Measurements from ENCODE around the gene BABAM2. TPM values are rescaled to one million over a fixed set of nuclear protein-coding genes. Genes with fewer than 3 reads are reported as not detected.

BABAM2 gene
- total and polyA plus RNA-seq, 2 experiments from 2014 or later = 28.8 to 43.6 TPM

DNA sequence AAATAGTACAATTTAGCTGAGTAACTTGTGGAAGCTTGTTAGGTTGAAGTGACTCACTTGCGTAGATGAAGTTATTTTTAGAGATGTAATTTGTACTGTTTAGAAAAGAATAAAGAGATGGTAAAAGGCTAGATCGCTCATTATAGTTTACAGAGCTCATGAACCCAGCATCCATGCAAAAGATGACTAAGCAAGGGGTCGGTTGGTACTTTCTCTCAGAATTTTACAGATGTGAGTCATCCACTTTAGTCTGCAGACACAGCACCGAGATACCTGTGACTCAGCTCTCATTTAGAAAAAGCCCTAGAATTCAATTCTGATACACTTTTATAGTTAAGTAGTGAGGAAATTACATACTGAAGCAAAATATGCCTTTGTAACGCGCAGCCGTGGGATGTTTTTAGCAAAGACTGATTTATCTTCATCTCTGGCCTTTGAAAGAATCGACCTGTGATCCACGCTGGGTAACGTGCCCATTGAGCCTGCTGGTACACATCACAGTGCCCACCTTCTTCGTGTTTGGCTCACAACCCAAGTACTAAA is 385.6 kb downstream of the BABAM2 start:
- TF ChIP-seq EZH2phosphoT487 (IDR thresholded peaks at IDR 0.05; ENCODE audit: low read depth, severe bottlenecking, unreplicated experiment) = no peak
- TF ChIP-seq EZH2 (IDR thresholded peaks at IDR 0.05; ENCODE audit: borderline replicate concordance) = no peak
- TF ChIP-seq, protein P1, sequence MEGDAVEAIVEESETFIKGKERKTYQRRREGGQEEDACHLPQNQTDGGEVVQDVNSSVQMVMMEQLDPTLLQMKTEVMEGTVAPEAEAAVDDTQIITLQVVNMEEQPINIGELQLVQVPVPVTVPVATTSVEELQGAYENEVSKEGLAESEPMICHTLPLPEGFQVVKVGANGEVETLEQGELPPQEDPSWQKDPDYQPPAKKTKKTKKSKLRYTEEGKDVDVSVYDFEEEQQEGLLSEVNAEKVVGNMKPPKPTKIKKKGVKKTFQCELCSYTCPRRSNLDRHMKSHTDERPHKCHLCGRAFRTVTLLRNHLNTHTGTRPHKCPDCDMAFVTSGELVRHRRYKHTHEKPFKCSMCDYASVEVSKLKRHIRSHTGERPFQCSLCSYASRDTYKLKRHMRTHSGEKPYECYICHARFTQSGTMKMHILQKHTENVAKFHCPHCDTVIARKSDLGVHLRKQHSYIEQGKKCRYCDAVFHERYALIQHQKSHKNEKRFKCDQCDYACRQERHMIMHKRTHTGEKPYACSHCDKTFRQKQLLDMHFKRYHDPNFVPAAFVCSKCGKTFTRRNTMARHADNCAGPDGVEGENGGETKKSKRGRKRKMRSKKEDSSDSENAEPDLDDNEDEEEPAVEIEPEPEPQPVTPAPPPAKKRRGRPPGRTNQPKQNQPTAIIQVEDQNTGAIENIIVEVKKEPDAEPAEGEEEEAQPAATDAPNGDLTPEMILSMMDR (IDR thresholded peaks at IDR 0.05; ENCODE audit: poor library complexity) = no peak
- peak overlapping the region; percentile 2 for H3K4me2 ChIP-seq
- H3K27me3 ChIP-seq = no peaks in the 10 kb centered on the region
- 53% methylated on average over 11 of the region's 11 CpGs for WGBS (ENCODE audit: low lambda C conversion rate, missing lambda C conversion rate)
- peak overlapping the region; percentile 92 for H3K27ac ChIP-seq
- peaks cover 32% of the 10 kb centered on the region for H3K4me1 ChIP-seq (ENCODE audit: insufficient read depth)
- H2AFZ ChIP-seq = no peak overlapping the region
- H3K9me3 ChIP-seq (ENCODE audit: low read depth) = no peaks in the 10 kb centered on the region
- no peaks in the 10 kb centered on the region for H3K36me3 ChIP-seq (replicated peaks; ENCODE audit: insufficient read depth, low read depth)
- DNase-seq (ENCODE audit: low spot score) = peak; percentile 82
- H3K9me2 ChIP-seq (replicated peaks; ENCODE audit: insufficient read depth) = no peaks in the 10 kb centered on the region
- H4K20me1 ChIP-seq (ENCODE audit: insufficient read depth, poor library complexity, severe bottlenecking) = no peaks in the 10 kb centered on the region
- no peak overlapping the region for H3K4me3 ChIP-seq
- H3K79me2 ChIP-seq = no peaks in the 10 kb centered on the region

DNA sequence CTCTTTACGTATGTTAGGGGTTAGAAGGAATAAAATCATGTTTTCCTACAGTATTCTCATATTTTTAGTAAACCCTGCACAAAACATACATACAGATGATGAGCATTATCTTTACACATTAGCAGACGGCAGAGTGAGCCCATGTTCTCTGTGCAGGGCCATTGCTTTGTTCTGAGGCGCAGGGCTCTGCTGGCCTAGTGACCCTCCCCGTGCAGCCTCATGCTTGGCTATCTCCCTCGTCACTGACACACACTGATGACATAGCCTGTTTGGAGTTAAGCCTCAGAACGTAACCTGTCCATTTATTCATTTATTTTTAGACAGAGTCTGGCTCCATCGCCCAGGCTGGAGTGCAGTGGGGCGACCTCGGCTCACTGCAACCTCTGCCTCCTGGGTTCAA is 386.3 kb downstream of the BABAM2 start:
- Histone ChIP-seq H3K4me2 (no peak overlapping the region), H2AFZ (no peak overlapping the region)

GRCh38 chr2:28277466-28277865 is 386.9 kb downstream of the BABAM2 start:
- TF ChIP-seq, protein P1 (IDR thresholded peaks at IDR 0.05; ENCODE audit: poor library complexity) = no peak
- TF ChIP-seq EZH2 (IDR thresholded peaks at IDR 0.05; ENCODE audit: borderline replicate concordance) = no peak
- TF ChIP-seq EZH2phosphoT487 (IDR thresholded peaks at IDR 0.05; ENCODE audit: low read depth, severe bottlenecking, unreplicated experiment) = no peak
- H3K4me1 ChIP-seq (ENCODE audit: insufficient read depth) = peaks cover 25% of the 10 kb centered on the region
- H3K4me2 ChIP-seq = no peak overlapping the region
- no peak overlapping the region for H2AFZ ChIP-seq
- no peak overlapping the region for H3K4me3 ChIP-seq
- H3K79me2 ChIP-seq = no peaks in the 10 kb centered on the region
- H3K27me3 ChIP-seq = no peaks in the 10 kb centered on the region
- no peaks in the 10 kb centered on the region for H4K20me1 ChIP-seq (ENCODE audit: insufficient read depth, poor library complexity, severe bottlenecking)
- 51% methylated on average over 7 of the region's 7 CpGs for WGBS (ENCODE audit: low lambda C conversion rate, missing lambda C conversion rate)
- no peaks in the 10 kb centered on the region for H3K9me3 ChIP-seq (ENCODE audit: low read depth)
- no peaks in the 10 kb centered on the region for H3K9me2 ChIP-seq (replicated peaks; ENCODE audit: insufficient read depth)
- peak; percentile 29 for DNase-seq (ENCODE audit: low spot score)
- no peaks in the 10 kb centered on the region for H3K36me3 ChIP-seq (replicated peaks; ENCODE audit: insufficient read depth, low read depth)
- peak overlapping the region; percentile 73 for H3K27ac ChIP-seq

More for the DNA sequence above, 386.3 kb downstream of the BABAM2 start:
- no peaks in the 10 kb centered on the region for H3K9me2 ChIP-seq (replicated peaks; ENCODE audit: insufficient read depth)
- no peaks in the 10 kb centered on the region for H3K9me3 ChIP-seq (ENCODE audit: low read depth)
- peak overlapping the region; percentile 73 for H3K27ac ChIP-seq
- no peaks in the 10 kb centered on the region for H3K27me3 ChIP-seq
- H3K79me2 ChIP-seq = no peaks in the 10 kb centered on the region
- H3K36me3 ChIP-seq (replicated peaks; ENCODE audit: insufficient read depth, low read depth) = no peaks in the 10 kb centered on the region
- WGBS (ENCODE audit: low lambda C conversion rate, missing lambda C conversion rate) = 77% methylated on average over 9 of the region's 9 CpGs
- H4K20me1 ChIP-seq (ENCODE audit: insufficient read depth, poor library complexity, severe bottlenecking) = no peaks in the 10 kb centered on the region
- no peak overlapping the region for H3K4me3 ChIP-seq
- TF ChIP-seq EZH2phosphoT487 (IDR thresholded peaks at IDR 0.05; ENCODE audit: low read depth, severe bottlenecking, unreplicated experiment) = no peak
- TF ChIP-seq EZH2 (IDR thresholded peaks at IDR 0.05; ENCODE audit: borderline replicate concordance) = no peak
- no peak for DNase-seq (ENCODE audit: low spot score)
- H3K4me1 ChIP-seq (ENCODE audit: insufficient read depth) = peaks cover 26% of the 10 kb centered on the region

GRCh38 chr2:28279371-28279770 is 388.8 kb downstream of the BABAM2 start:
- H3K9me3 ChIP-seq (ENCODE audit: low read depth) = no peaks in the 10 kb centered on the region
- 93% methylated on average over 4 of the region's 4 CpGs for WGBS (ENCODE audit: low lambda C conversion rate, missing lambda C conversion rate)
- no peaks in the 10 kb centered on the region for H3K36me3 ChIP-seq (replicated peaks; ENCODE audit: insufficient read depth, low read depth)
- H2AFZ ChIP-seq = no peak overlapping the region
- H3K4me2 ChIP-seq = no peak overlapping the region
- TF ChIP-seq EZH2 (IDR thresholded peaks at IDR 0.05; ENCODE audit: borderline replicate concordance) = no peak
- TF ChIP-seq, protein P1 (IDR thresholded peaks at IDR 0.05; ENCODE audit: poor library complexity) = no peak
- no peak for TF ChIP-seq EZH2phosphoT487 (IDR thresholded peaks at IDR 0.05; ENCODE audit: low read depth, severe bottlenecking, unreplicated experiment)
- no peak for DNase-seq (ENCODE audit: low spot score)
- peaks cover 25% of the 10 kb centered on the region for H3K4me1 ChIP-seq (ENCODE audit: insufficient read depth)
- H3K27ac ChIP-seq = no peak overlapping the region
- H3K4me3 ChIP-seq = no peak overlapping the region
- no peaks in the 10 kb centered on the region for H3K9me2 ChIP-seq (replicated peaks; ENCODE audit: insufficient read depth)
- H4K20me1 ChIP-seq (ENCODE audit: insufficient read depth, poor library complexity, severe bottlenecking) = no peaks in the 10 kb centered on the region
- no peaks in the 10 kb centered on the region for H3K79me2 ChIP-seq
- H3K27me3 ChIP-seq = no peaks in the 10 kb centered on the region

All from hepatocyte (in vitro differentiated cells).